ENCODE data around the gene TBCB.

- TF ChIP-seq ZBTB7A (IDR thresholded peaks at IDR 0.05; ENCODE audit: low read depth) (no peak), TAF1 (IDR thresholded peaks at IDR 0.05; ENCODE audit: low read depth) (no peak), REST (IDR thresholded peaks at IDR 0.05; ENCODE audit: low read depth) (no peak), RAD21 (IDR thresholded peaks at IDR 0.05; ENCODE audit: low read depth) (no peak), NFIC (IDR thresholded peaks at IDR 0.05) (no peak), YY1 (IDR thresholded peaks at IDR 0.05; ENCODE audit: low read depth) (no peak)
Measured at GRCh38 chr19:36101550-36102327, 13.5 kb upstream of the TBCB start.

Data from Ishikawa (cell line).